Measurements from ENCODE around the gene TUBA1C.
"Not testable (repeated sequence)": the region's sequence is repeated elsewhere in the genome, so short reads cannot be mapped to it uniquely, and the experiment has no call there.

The TUBA1C gene

DNA sequence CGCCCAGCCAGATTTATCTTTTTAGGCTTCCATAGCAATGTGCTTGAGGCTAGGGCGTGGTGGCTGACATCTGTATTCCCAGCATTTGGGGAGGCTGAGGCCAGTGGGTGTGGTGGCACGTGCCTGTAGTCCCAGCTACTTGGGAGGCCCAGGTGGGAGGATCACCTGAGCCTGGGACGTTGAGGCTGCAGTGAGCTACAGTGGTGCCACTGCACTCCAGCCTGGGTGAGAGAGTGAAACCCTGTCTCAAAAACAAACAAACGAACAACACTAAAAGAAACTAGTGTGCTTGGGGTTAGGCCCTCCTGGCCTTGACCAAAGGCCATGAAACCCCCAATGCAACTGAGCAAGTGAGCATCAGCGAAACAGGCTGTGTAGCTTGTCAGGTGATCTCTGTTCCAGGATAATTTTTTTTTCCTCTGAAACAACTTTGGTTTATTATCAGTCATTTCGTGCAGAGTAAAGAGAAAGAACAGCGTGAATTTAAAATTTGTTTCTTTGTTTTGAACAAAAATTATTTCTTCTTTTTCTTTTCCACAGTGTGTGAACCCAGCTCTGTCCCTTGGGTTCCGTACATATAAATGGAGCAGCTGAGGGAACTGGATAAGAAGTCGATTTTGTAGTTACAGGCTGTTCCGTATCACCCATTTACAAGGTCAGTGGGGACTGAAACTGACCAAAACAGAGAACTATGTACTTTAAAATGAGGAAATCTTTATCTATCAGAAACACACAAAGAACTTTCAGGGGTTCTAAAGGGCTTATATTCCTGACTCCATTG is 8.8 kb upstream of the TUBA1C start:
- no peak for DNase-seq

DNA sequence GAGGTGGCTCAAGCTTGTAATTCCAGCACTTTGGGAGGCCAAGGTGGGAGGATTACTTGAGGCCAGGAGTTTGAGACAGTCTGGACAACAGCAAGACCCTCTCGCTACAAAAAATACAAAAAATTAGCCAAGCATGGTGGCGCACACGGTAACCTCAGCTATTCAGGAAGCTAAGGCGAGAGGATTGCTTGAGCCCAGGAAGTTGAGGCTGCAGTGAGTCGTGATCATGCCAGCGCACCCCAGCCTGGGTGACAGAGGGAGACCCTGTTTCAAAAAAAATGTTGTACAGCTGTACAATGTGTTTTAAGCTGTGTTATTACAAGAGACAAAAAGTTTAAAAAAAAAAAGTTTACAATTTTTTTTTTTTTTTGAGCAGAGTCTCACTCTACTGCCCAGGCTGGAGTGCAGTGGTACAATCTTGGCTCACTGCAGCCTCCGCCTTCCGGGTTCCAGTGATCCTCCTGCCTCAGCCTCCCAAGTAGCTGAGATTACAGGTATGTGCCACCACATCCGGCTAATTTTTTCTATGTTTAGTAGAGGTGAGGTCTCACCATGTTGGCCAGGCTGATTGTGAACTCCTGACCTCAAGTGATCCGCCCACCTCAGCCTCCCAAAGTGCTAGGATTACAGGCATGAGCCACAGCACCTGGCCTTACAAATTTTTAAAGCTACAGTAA is 7.2 kb upstream of the TUBA1C start:
- DNase-seq, result not testable (repeated sequence)

- no peak for DNase-seq
Measured at GRCh38 chr12:49259452-49259851, 5.4 kb upstream of the TUBA1C start.

GRCh38 chr12:49260166-49260565 is 4.7 kb upstream of the TUBA1C start:
- peak; percentile 57 for DNase-seq

DNA sequence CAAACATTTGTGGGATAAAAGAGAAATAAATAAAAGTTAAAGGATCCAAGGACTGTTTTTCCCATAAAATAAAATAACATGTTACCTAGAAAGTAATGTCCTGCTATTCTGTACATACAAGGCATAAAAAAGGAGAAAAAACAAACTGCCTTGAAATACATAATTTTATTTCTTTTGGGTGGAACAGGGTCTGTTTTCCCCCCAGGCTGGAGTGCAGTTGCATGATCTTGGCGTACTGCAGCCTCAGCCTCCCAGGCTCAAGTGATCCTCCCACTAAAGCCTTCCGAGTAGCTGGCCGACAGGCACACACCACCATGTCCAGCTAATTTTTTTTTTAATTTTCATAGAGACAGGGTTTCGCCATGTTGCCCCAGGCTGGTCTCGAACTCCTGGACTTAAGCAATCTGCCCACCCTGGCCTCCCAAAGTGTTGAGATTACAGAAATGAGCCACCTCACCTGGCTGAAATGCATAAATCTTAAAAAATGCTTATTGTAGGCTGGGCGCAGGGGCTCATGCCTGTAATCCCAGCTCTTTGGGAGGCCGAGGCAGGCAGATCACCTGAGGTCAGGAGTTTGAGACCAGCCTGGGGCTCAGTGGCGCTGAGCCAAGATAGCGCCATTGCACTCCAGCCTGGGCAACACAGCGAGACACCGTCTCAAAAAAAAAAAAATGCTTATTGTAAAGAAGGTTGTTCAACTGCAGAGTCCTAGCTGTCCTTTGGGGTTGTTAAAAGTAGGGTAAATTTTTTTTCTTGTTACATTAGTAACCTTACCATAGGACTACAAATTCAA is 4.1 kb upstream of the TUBA1C start:
- no peak for DNase-seq

DNA sequence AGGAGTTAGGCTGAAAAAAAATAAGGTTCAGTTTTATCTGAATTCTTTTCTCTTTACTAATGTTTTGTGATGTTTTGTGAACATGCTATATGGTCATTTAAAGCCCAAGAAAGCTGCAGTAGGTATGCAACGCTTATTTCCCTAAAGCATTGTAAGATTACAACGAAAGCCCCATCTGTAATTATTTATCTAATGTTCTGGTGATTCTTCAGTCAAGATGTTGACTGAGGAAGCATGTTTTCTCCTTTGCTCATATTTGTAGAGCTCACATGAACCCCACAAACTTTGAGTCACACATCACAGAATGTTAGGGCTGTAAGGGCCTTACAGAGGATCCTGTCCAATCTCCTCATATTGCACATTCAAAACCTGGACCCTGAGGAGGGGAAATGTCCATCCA is 3.2 kb upstream of the TUBA1C start:
- DNase-seq, result peak; percentile 78

GRCh38 chr12:49263400-49263763 is 1.5 kb upstream of the TUBA1C start:
- no peak for DNase-seq

DNA sequence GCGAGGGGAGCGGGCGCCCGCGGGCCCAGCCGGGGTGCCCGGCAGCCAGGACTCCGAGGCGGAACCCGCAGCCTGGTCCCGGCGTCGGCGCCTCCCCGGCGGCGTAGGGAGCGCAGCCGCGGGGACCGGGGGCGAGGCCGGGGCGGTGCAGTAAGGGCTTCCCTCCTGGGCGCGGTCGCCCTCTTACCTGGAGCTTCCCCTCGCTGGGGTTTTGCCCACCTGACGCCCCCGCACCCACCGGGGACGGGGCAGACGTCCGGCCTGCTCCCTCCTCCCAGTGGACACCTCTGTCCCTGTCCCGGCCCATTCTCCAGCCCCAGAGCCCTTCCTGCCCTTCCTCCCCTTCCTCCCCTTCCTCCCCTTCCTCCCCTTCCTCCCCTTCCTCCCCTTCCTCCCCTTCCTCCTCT is 413 bp upstream of the TUBA1C start:
- DNase-seq, result peak; percentile 24

DNA sequence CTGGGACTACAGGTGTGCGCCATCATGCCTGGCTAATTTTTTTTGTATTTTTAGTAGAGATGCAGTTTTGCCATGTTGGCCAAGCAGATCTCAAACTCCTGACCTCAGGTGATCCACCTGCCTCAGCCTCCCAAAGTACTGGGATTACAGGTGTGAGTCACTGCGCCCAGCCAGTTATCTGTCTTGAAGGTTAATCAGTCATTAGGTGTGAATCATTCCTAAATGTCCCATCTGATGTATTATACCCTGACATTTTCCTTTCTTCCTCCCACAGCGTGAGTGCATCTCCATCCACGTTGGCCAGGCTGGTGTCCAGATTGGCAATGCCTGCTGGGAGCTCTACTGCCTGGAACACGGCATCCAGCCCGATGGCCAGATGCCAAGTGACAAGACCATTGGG is 4.3 kb downstream of the TUBA1C start:
- not testable (repeated sequence) for DNase-seq

DNA sequence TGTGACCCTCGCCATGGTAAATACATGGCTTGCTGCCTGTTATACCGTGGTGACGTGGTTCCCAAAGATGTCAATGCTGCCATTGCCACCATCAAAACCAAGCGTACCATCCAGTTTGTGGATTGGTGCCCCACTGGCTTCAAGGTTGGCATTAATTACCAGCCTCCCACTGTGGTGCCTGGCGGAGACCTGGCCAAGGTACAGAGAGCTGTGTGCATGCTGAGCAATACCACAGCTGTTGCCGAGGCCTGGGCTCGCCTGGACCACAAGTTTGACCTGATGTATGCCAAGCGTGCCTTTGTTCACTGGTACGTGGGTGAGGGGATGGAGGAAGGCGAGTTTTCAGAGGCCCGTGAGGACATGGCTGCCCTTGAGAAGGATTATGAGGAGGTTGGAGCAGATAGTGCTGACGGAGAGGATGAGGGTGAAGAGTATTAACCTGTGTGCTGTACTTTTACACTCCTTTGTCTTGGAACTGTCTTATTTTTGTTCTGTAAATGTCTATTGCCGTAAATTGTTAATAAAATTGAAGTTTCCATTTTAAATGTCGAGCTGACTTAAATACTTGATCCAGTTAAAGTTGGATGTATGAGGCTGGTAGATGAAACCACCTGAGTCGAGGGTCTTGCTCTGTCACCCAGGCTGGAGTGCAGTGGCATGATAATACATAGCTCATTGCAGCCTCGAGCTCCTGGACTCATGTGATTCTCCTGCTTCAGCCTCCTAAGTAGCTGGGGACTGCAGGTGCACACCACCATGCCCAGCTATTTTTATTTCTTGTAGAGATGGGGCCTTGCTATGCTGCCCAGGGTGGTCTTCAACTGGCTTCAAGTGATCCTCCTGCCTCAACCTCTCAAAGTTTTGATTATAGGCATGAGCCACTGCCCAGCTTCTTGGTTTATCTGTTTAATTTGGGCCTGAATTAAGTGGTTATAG is 8.2 kb downstream of the TUBA1C start:
- DNase-seq, result no peak

- DNase-seq, result no peak
Measured at GRCh38 chr12:49273726-49274395, 9.0 kb downstream of the TUBA1C start.

DNA sequence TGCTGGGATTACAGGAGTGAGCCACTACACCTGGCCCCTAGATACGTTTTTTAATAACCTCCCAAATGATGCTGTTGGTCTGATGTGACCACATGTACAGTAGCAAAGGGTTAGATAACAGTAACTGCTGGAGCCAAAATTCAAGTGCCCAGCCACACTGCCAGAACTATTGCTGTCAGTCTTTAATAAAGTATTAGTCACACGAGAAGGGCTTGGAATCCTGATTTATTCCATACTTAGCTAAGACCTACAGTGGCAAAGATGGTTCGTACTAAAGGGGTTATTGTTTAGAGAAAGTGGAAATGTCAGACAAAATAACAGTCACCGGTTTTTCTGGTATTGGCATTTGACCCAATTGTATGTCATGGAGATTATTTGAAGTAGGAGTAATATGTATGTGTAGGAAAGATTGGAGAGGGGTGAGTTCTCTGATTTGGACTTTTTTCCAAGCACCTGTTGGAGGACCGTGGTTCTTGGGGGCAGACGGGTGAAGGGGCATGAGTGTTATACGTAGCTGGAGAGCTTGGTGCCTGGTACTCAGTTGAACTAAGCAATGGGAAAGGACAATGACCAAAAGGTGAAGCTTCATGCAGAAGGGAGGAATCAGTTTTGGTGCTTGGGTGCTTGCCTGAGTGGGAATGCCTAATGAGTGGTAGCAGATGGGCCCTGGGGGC is 9.7 kb downstream of the TUBA1C start:
- DNase-seq, result no peak

DNA sequence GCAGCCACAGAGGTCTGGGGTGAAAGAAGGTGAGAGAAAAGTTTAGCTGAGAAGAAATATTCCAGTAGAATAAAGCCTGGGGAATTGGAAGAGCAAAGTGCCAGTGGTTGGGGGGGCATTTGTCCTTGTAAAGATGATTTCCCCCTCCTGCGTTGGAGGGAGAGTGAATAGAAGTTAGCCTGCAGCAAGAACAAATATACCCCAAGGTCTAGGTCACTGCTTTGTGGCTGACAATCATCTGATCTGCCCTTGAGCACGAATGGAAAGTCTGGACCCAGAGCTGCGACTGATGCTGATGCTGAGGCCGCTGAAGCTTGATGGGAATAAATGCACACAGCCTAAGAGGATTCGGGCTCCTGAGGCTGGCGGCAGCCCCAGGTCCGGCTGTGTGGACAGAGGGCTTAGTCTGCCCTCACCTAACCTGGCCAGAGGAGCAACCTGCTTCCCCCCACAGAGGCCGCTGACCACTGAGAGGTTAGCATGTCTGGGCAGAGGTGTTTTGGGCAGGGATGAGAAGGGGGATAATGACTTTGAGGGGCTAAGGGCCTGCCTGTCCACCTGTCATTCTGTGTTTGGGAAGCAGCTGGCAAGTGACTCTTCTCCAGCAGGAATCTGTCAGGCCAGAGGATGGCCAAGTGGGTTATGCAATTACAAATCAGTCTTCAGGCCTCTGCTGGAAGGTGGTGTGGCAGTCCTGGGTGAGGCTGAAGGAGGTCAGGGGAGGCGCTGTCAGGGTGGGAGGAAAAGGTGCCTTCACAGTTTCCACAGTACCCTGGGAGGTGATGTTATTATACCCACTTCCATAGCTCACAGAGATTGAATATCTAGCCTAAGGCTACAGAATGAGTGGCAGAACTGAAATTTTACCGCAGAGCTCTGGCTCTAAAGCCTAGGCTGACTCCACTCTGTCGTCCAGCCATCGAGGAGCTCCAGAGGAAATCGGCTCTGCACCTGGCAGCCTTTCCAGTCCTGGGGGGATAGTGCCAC is 11.7 kb downstream of the TUBA1C start:
- no peak for DNase-seq

GRCh38 chr12:49277466-49277865 is 12.6 kb downstream of the TUBA1C start:
- DNase-seq, result no peak

DNA sequence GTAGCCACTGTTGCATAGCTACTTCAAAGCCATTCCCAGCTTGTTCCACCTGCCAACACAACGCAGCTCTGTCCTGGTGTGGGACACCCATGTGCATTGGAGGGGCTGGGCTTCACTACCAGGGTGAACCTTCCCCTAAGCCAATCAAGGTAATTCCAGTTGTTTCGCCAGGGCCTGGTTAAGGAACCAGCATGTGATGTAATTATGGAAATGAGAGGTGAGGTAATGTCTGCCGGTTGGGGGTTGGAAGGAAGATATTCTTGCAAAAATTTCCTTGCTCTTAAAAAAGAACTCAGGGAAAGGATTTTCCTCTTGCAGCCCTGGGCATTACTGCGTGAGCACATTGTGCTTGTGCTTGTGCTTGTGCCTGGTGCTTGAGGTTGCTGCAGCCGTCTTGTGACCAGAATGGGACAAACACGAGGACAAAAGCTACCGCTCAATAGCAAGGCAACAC is 14.9 kb downstream of the TUBA1C start:
- DNase-seq, result no peak

- not testable (repeated sequence) for DNase-seq
Measured at GRCh38 chr12:49280545-49280944, 15.7 kb downstream of the TUBA1C start.

GRCh38 chr12:49282302-49282701 is 17.4 kb downstream of the TUBA1C start:
- DNase-seq, result no peak

DNA sequence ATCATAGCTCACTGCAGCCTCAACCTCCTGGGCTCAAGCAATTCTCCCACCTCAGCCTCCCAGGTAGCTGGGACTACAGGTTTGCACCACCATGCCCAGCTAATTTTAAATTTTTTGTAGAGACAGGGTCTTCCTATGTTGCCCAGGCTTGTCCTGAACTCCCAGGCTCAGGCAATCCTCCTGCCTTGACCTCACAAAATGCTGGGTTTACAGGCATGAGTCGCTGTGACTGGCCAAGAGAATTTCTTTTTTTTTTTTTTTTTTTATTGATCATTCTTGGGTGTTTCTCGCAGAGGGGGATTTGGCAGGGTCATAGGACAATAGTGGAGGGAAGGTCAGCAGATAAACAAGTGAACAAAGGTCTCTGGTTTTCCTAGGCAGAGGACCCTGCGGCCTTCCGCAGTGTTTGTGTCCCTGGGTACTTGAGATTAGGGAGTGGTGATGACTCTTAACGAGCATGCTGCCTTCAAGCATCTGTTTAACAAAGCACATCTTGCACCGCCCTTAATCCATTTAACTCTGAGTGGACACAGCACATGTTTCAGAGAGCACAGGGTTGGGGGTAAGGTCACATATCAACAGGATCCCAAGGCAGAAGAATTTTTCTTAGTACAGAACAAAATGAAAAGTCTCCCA is 18.0 kb downstream of the TUBA1C start:
- not testable (repeated sequence) for DNase-seq

All from fibroblast of skin of abdomen (primary cell).